ENCODE results near the gene A4GALT.

A4GALT gene

DNA sequence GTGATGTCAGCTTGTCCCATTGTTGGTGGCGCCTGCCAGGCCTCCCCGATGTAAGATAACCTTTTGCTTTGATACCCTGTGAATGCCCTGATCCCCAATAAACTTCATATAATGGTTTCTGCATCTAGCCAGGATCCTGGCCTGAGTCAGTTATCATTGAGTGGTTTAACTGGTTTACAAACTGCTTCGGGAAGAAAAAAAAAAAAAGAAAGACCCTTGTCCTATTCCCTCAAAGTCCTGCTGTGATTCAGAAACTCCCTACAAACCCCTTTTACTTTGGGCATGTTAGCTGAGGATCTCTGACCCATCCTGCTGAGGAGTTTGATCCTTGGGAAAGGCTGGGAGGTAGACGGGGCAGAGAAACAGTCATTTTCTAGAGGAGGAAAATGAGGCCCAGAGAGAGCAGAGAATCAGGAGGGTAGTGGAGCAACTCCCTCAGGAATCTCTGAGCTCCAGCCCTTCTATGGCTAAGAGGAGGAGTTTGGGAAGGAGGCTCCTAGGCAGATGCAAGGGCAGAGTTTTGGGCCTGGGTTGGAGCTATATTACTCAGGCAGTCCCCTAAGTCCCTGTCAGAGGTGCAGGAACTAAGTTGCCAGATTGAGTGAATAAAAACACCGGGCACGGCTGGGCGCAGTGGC, 66.1 kb downstream of the A4GALT start:
- no peak for DNase-seq (ENCODE audit: low read depth, low spot score)
- no peak overlapping the region for H3K27ac ChIP-seq

DNA sequence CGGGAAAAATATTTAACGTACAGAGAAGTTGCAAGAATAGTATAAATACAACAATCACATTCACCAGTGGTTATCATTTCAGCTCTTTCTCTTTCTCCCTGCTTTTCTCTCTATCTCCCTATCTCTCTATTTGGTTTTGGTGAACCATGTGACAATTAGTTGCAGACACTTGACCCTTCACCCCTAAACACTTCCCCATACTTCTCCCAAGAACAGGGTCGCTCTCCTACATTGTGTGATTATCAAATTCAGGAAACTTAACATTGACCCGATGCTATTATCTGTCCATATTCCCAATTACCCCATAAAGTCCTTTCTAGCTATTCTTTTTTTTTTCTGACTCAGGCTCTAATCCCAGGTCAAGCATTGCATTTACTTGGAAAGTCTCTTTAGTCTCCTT, 66.7 kb downstream of the A4GALT start:
- H3K27ac ChIP-seq = no peak overlapping the region
- DNase-seq (ENCODE audit: low read depth, low spot score) = no peak

DNA sequence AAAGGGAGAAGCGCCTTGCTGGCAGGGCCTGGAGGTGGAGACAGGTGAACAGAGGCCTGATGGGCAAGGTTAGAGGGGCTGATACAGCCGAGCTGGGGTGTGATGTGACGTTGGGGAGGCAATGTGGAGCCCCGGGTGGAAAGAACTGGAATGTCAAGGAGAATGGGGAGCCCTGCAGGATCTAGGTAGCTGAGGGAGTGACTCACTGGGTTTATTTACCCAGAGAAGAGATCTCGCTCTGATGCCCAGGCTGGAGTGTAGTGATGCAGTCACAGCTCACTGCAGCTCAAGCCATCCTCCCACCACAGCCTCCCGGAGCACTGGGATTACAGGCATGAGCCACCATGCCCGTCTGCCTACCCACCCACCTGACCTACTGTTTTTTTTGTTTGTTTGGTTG, 69.5 kb downstream of the A4GALT start:
- no peak for DNase-seq (ENCODE audit: low read depth, low spot score)
- H3K27ac ChIP-seq = no peak overlapping the region

DNA sequence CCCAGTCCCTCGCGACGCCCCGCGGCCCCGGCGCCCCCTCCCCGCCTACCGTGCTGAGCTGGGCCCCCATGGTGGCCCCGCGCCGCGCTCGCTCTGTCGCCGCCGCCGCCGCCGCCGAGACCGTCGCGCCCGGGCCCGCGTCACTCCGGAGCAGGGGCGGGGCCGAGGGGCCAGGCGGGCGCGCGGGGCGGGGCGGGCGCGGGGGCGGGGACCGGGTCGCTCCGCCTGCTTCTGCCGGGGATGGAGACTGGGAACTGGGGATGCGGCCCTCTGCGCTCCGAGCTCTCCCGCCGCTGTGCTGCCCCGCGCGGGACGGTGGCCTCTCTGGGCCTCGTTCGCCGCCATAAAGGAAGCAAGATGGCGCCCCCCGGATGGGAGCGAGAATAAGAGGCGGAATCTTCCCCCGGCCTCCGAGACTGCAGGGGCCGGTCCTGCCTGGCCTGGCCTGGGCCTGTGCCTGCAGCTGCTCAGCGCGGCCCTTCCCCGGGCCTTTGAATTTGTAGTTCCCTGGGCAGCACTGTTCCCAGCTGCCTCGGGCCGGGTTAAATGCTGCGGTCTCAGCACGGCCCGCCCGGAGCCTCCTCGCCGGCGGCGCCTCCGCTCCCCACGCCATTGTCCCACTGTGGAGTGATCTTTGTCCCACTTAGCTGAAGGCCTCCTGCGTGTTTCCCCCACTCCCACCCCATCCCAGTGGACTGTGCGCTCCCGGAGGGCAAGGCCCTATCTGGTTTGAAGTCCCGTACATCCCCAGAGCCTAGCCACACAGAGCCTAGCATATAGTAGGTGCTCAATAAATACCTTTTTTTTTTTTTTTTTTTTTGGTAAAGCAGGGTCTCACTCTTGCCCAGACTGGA, 71.2 kb downstream of the A4GALT start, which contains the start of gene CYB5R3:
Gene CYB5R3 (minus strand): TSS at position 147 of the 854 bp plus-strand sequence. CDS start 77 bp downstream, at position 70.
- peak within 1 kb of the TSS; percentile 73 for H3K27ac ChIP-seq
- no peak for DNase-seq (ENCODE audit: low read depth, low spot score)

DNA sequence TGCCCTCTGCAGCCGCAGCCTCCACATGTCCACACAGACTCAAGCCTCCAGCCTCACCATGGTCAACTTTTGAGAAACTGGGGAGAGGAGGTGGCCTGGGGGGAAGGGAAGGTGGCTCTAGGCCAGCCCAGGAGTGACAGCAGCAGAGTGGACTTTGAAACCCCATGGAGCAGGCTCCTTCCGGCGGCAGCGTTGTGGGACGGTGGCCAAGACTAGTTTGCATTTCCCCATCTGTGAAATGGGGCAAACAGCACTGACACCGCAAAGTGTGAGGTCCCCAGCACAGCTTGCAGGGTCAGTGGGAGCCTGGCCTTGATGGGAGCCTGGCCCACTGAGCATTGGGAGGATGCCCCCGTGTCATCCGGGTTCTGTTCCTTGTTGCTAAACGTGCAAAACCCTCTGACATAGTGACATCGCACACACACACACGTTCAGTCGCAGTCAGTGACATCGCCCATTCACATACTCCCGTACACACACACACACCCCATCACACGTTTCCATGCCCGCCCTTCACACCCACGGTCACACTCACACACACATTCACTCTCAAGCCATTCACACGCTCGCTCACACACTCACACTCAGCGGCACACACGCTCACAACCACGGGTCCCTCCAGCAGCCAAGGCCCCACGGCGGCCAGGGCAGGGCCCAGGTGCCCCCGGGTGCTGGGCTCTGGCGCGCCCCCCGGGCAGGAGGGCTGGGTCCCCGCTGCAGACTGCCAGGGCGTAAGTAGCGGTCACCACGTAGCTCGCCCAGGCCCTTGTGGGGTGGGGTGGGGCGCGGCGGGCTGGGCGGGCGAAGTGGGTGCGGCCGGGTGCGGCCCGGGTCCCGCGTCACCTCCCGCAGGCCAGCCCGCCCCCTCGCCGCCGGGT, 72.1 kb downstream of the A4GALT start:
- peak overlapping the region; percentile 73 for H3K27ac ChIP-seq
- no peak for DNase-seq (ENCODE audit: low read depth, low spot score)

DNA sequence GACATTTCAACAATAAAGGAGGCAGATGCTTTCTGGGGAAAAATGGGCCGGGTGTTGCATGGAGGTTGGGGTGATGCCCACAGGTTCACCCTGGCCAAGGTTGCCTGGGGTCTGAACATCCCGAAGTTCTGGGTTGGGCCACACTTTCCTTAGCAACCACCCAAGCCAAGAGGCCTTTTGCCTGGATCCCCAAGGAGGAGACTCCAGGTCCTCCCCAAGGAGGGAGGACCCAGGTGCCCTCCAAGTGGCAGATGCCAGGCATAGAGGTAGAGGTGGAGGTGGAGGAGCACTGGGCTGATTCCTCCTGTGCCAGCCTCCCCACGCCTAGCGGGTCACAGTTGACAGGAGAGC, 72.7 kb downstream of the A4GALT start:
- H3K27ac ChIP-seq = no peak overlapping the region
- DNase-seq (ENCODE audit: low read depth, low spot score) = no peak

DNA sequence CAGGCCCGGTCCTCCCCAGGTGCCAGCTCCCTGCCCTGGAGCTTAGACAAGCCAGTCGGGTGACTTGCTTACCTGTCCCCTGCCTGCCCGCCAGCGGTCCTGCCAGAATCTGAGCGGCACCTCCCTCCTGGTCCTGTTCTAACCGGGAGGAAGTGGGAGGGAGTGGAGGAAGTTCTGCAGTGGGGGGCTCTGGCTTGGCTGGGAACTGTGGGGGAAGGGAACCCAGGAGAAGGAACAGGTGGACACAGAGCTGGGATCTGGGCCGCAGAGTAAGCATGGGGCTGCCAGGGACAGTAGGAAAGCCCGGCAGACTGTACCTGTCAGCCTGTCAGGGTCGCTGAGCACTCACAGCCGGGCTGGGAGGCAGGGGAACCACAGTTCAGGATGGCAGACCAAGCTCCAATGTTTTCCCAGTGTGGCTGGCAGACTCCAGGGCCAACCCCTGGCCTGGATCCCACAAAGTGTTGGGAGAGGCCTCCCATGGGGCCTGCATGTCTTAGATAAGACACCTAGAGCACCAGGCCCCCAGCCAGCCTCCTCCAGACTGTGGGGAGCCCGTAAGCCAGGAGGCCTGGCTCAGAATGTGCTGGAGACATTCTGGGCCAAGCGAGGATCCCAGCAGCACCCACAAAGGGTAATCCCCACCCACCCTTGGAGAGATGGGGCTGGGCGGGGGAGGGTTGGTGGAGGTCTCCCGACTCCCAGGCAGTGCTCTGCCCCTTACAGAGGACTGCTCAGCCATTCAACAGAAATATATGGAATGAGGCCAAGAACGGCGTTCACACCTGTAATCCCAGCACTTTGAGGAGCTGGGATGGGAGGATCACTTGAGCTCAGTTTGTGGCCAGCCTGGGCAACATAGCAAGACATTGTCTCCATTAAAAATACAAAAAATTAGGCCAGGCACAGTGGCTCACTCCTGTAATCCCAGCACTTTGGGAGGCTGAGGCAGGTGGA, 73.8 kb downstream of the A4GALT start:
- DNase-seq (ENCODE audit: low read depth, low spot score) = no peak
- H3K27ac ChIP-seq = peak overlapping the region; percentile 15

DNA sequence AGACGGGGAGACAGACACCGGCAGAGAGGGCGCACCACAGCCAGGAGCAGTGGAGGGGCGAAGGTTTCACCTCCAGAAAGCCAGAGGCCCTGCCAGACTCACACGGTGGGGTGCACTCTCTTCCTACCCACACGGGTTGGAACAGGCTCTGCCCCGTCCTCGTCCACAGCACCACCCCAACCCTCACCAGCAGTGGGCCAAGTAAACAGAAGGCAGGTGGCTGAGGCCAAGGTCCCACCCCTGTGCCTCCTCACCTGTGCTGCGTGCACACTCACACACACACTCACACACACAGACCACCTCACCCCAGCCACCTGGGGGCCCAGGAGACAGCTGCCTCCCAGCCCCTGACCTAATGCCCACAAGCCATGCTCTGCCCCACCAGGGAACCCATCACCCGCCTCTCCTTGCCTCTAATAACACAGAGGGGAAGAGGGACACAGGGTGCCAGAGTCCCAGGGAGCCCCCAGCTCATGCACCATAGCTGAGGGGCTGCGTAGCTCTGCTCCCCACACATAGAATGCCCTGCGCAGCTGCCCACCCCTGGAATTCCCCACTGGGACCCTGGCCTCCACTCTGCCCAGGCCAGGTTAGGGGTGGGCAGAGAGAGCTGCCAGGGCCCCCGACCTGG, 74.6 kb downstream of the A4GALT start:
- no peak for DNase-seq (ENCODE audit: low read depth, low spot score)
- peak overlapping the region; percentile 27 for H3K27ac ChIP-seq

DNA sequence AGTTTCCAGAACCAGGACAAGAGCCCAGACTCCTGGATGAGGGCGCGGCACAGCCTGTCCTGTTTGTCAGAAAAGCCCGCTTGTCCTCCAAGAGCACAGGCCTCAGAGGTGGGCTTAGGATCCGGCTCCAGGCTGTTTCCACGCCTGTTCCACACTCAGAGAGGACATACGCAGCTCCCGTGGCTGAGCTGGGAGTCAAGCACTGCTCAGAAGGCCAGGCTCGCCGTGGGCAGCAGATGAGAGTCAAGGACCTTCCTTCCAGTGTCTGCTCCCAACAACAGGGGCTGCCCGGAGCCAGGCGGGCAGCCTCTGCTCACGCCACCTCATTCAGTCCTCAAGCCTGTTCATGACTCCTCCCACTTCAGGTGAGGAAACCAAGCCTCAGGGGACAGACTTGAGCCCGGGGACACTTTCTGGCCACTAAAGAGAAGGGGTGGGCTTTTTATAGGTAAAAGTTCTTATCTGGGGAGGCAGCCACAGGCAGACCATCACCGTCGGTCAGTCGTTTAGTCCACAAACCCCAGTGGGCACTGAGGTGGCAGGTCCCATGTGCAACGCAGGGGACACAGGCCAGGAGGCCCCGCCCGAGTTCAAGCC, 75.2 kb downstream of the A4GALT start:
- peak overlapping the region; percentile 27 for H3K27ac ChIP-seq
- DNase-seq (ENCODE audit: low read depth, low spot score) = no peak

DNA sequence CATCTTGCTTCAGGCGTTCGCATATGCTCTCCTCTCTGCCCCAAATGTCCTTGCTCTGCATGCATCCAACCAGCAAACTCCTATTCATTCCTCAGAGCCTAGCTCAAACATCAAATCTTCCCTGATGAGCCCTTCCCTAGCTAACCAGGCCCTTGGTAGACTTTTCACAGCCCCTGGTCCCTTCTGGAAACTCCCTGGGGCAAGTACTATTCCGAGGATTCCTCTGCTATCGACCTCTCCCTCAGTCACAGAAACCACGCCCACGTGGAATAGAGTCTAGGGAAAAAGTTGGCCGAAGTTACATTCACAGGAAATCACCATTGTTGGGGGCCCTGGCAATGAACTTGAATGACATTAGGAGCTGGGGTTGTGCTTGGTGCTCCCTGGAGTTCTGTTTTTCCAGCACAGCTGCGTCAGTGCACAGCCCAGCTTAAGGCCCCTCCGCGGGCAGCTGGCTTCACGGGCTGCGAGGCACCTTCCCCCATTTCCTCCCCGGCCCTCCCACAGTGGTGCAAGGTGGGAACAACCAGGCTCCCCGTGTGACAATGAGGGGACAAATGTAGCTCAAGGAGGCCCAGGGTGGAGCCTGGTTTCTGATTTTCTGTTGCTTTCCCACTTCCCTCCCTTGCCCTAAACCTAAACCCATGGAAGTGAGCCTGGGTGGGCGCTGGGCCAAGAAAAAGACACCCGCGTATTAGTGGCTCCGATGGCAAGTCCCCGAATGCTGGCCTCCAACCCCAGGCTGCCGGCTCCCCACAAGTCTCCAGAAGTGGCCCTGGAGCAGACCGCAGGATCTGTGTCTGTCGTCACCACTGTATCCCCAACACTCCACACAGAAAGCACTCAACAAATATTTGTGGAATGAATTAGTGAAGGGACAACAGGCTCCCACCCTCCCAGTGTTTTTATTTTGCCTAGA, 76.0 kb downstream of the A4GALT start:
- DNase-seq (ENCODE audit: low read depth, low spot score) = no peak
- H3K27ac ChIP-seq = peak overlapping the region; percentile 27

DNA sequence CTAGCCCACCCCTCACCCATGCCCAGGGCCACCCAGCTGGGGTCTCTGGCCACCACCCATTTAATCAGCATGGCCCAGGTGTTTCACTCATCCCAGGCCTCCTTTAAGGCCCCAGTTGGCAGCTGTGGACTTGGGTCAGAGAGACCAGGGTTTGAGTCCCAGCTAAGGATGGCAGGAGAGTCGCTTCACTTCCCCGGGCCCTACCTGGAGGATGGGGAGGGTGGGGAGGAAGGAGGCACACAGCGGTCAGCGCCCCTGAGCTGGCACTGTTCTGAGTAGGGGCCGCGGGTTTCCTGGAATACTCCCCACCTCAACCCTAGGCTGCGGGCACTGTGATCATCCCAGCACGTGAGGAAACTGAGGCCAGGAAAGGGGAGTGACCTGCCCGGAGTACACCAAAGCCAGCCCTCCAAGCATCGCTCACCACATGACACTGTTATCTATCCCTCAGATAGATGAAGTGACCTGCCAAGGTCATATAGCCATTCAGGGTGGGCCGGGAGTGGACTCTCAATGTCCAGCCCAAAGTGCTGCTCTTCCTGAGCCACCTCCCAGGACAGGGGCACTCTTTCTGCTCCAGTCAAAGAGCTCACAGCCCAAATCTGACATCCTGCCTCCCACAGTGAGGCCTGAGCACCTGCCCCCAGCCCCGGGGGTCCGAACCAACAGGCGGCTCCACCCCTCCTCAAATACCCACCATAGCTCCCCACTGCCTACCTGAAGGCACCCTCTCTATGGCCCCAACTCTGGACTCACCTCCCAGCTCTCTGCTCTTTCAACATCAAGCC, 76.8 kb downstream of the A4GALT start:
- H3K27ac ChIP-seq = no peak overlapping the region
- DNase-seq (ENCODE audit: low read depth, low spot score) = no peak

DNA sequence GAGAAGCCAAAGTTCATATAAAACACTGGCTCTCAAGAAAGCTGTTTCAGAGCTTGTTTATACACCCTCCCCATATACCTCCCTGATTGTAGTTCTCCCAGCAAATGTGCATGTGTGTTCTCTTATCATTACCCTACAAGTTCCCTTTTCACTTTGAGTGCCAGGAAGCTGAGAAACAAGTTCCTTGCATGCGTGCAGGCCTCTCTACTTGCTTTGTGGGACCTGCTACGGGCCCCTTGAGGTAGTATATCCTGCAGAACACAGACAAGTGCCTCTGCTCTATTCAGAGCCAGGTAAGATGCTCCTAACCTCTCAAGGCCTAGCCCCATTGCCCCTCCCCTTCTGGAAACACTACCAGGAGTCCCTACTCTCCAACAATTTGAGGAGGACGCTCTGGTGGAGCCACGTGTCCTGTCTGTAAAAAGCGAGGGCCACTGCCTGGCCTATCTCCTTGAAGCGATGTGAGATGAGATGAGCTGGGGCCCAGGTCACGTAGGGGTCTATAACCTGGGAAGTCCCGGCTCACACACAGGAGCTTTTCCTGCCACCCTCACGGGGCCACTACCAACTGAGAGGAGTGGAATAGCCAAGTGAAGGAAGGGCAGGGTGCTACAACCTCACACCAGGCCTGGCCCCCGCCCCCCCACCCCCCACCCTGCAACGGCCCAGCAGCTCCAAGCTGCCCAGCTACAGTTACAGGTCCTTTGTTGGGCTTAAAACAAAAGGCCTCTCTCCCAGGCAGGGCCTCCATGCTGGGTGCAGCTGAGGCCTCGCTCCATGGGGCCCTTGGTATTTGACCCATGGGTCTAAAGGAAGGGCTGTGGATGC, 77.7 kb downstream of the A4GALT start:
- DNase-seq (ENCODE audit: low read depth, low spot score) = no peak
- H3K27ac ChIP-seq = no peak overlapping the region

Data from epithelial cell of prostate (primary cell).